Measurements from ENCODE around the gene TLX2.
A peak's percentile ranks its signal among the peaks of the same experiment; 100 is the strongest.

GRCh38 chr2:74482801-74483674 is 31.2 kb upstream of the TLX2 start, which contains the start of the genes CCDC142 and TTC31:
- TF ChIP-seq CTCF (IDR thresholded peaks at IDR 0.05; ENCODE audit: insufficient read depth, low read length) (peak; percentile 92), REST (IDR thresholded peaks at IDR 0.05; ENCODE audit: insufficient replicate concordance, low read depth) (no peak), POLR2AphosphoS5 (IDR thresholded peaks at IDR 0.05; ENCODE audit: low read depth) (peak; percentile 47; the same call in 1 of the 2 replicates), SPI1 (IDR thresholded peaks at IDR 0.05; ENCODE audit: borderline replicate concordance, low read depth) (no peak)

Data from HL-60 (cell line).